Neuronal stem cell (in vitro differentiated cells): ENCODE data around the gene NLGN4X.

ENCODE experiments used
- DNase-seq: peaks from one replicate; pipeline ENCODE4 v3.0.0-alpha.2; 2013; ENCODE audit warnings: low spot score
- H2AFZ ChIP-seq: one replicate; pipeline ENCODE4 v1.6.1; 2013; ENCODE audit warnings: mild to moderate bottlenecking, low read length, inconsistent platforms
- H2AK5ac ChIP-seq: 2 replicates; pipeline ENCODE4 v1.6.1; 2013; ENCODE audit warnings: low read depth, mild to moderate bottlenecking, inconsistent platforms, low read length, moderate library complexity, mixed read lengths
- H2BK120ac ChIP-seq: 2 replicates; pipeline ENCODE4 v1.6.1; 2013; ENCODE audit warnings: low read depth, mild to moderate bottlenecking, inconsistent platforms, low read length, moderate library complexity, mixed read lengths
- H2BK12ac ChIP-seq: one replicate; pipeline ENCODE4 v1.6.1; 2013; ENCODE audit warnings: low read length, inconsistent platforms
- H2BK15ac ChIP-seq: 2 replicates; pipeline ENCODE4 v1.6.1; 2013; ENCODE audit warnings: mild to moderate bottlenecking, low read length, inconsistent platforms, mixed read lengths
- H2BK5ac ChIP-seq: one replicate; pipeline ENCODE4 v1.6.1; 2013; ENCODE audit warnings: inconsistent platforms, mild to moderate bottlenecking, low read length, moderate library complexity
- H3K14ac ChIP-seq: one replicate; pipeline ENCODE4 v1.6.1; 2013; ENCODE audit warnings: low read length, inconsistent platforms
- H3K18ac ChIP-seq: 2 replicates; pipeline ENCODE4 v1.6.1; 2013; ENCODE audit warnings: low read length, inconsistent platforms
- H3K23ac ChIP-seq: 2 replicates; pipeline ENCODE4 v1.6.1; 2013; ENCODE audit warnings: low read depth, mild to moderate bottlenecking, mixed read lengths, low read length, inconsistent platforms; ENCODE audit not compliant: poor library complexity
- H3K27ac ChIP-seq: replicated peaks from 3 replicates; pipeline ENCODE4 v1.5.1; 2013; ENCODE audit warnings: low read length, inconsistent platforms
- H3K27me3 ChIP-seq, 3 experiments: 2 replicates each; pipeline ENCODE4 v1.6.1; 2013; ENCODE audit warnings: low read length in 3 of 3, mild to moderate bottlenecking in 2 of 3, inconsistent platforms in 1 of 3, low read depth in 1 of 3, mixed read lengths in 1 of 3, moderate library complexity in 1 of 3; ENCODE audit not compliant: control insufficient read depth in 3 of 3, insufficient read depth in 3 of 3
- H3K36me3 ChIP-seq, 2 donors: replicated peaks in 1 of 2; 2 replicates each; pipeline ENCODE4 v1.6.1; 2013; ENCODE audit warnings: low read length in 2 of 2; ENCODE audit not compliant: control insufficient read depth in 2 of 2, insufficient read depth in 2 of 2
- H3K4ac ChIP-seq: 2 replicates; pipeline ENCODE4 v1.6.1; 2013; ENCODE audit warnings: inconsistent platforms, mild to moderate bottlenecking, low read length, moderate library complexity
- H3K4me1 ChIP-seq, 2 donors: 1 replicate in 1 of 2; 2 replicates in 1 of 2; pipeline ENCODE4 v1.6.1; 2013; ENCODE audit warnings: low read length in 2 of 2, low read depth in 1 of 2; ENCODE audit not compliant: control insufficient read depth in 2 of 2, insufficient read depth in 1 of 2
- H3K4me2 ChIP-seq: one replicate; pipeline ENCODE4 v1.6.1; 2013; ENCODE audit warnings: mild to moderate bottlenecking, low read length, inconsistent platforms; ENCODE audit not compliant: insufficient read depth, poor library complexity, severe bottlenecking
- H3K4me3 ChIP-seq, 2 donors: 2 replicates each; pipeline ENCODE4 v1.5.1; 2013; ENCODE audit warnings: low read length in 2 of 2, mild to moderate bottlenecking in 2 of 2, inconsistent platforms in 1 of 2, moderate library complexity in 1 of 2
- H3K79me1 ChIP-seq: one replicate; pipeline ENCODE4 v1.6.1; 2013; ENCODE audit warnings: low read depth, mild to moderate bottlenecking, inconsistent platforms, low read length, moderate library complexity
- H3K9ac ChIP-seq: one replicate; pipeline ENCODE4 v1.6.1; 2013; ENCODE audit warnings: mild to moderate bottlenecking, low read depth, low read length, inconsistent platforms; ENCODE audit not compliant: poor library complexity
- H3K9me3 ChIP-seq, 2 donors: replicated peaks in 1 of 2; 2 replicates each; pipeline versions ENCODE3 to v1.6.1; 2013; ENCODE audit warnings: low read length in 2 of 2, mild to moderate bottlenecking in 2 of 2, inconsistent platforms in 1 of 2, low read depth in 1 of 2, mixed read lengths in 1 of 2, moderate library complexity in 1 of 2; ENCODE audit not compliant: control insufficient read depth in 2 of 2, insufficient read depth in 1 of 2
- H4K8ac ChIP-seq: one replicate; pipeline ENCODE4 v1.6.1; 2013; ENCODE audit warnings: low read depth, mild to moderate bottlenecking, inconsistent platforms, low read length, moderate library complexity
- H4K91ac ChIP-seq: one replicate; pipeline ENCODE4 v1.6.1; 2013; ENCODE audit warnings: low read length, low read depth, mild to moderate bottlenecking, inconsistent platforms; ENCODE audit not compliant: poor library complexity
- WGBS, 2 donors: extraction: QIAGEN DNeasy Blood & Tissue Kit; methylation state at CpG; one replicate each; pipeline ENCODE4 v1.1.7; 2013; ENCODE audit warnings: missing lambda C conversion rate in 2 of 2, mixed read lengths in 1 of 2; ENCODE audit not compliant: insufficient read length in 2 of 2, insufficient replicate concordance in 1 of 2; ENCODE audit errors: extremely low coverage in 2 of 2; 5-methylcytosine and 5-hydroxymethylcytosine counted together

Gene NLGN4X

DNA sequence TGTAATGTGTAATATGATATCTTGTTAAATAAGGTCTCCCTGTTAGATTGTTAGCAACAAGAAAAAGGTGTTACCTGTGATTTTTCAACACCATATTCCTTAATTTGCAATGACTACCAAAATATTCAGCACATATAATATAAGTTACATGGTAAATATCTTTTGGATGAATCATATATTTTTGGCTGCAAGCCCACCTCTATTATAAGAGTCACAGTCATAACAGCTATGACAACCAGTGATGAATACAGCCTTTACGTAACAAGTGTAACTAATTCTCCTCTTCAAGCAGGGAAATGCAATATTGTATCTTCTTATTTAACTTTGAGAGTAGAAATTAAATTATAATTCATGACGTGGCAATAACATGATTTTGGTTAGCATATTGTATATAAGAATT is 187.0 kb downstream of the NLGN4X start:
- H3K4me3 ChIP-seq = no peak overlapping the region
- WGBS, 2 donors = no CpG with 5 or more reads among the region's 2 CpGs

DNA sequence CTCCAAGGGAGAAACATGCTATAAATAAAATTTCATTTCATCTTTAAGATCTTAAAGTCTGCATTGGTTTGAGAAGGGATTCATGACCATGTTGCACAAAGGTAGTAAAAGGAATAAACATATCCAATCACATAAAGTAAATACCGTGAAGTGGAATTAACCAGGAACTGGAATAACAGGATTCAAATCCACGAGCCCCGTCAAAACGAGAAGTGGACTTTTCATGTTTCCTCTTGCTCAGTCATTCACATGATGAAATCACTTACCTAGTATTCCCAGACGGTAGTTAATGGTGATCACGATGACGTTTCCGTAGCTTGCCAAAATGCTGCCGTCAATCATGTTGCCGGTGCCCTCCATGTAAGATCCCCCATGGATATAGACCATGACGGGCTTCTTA is 199.7 kb downstream of the NLGN4X start:
- no peak overlapping the region for H3K4me2 ChIP-seq
- no peak overlapping the region for H3K4ac ChIP-seq
- no peaks in the 10 kb centered on the region for H3K27me3 ChIP-seq
- no peak overlapping the region for H2BK15ac ChIP-seq
- H4K91ac ChIP-seq = no peak overlapping the region
- H2BK12ac ChIP-seq = no peak overlapping the region
- peaks cover 0 to 2% of the 10 kb centered on the region in 2 donors for H3K9me3 ChIP-seq
- H2BK5ac ChIP-seq = no peak overlapping the region
- H4K8ac ChIP-seq = no peak overlapping the region
- no peak overlapping the region for H3K14ac ChIP-seq
- no peak overlapping the region for H3K23ac ChIP-seq
- peaks cover 0 to 11% of the 10 kb centered on the region in 2 donors for H3K4me1 ChIP-seq
- no peaks in the 10 kb centered on the region for H3K79me1 ChIP-seq
- H2AFZ ChIP-seq = no peak overlapping the region
- no peak overlapping the region for H2BK120ac ChIP-seq
- H3K9ac ChIP-seq = no peak overlapping the region
- DNase-seq = no peak
- peaks cover 0 to 4% of the 10 kb centered on the region in 2 donors for H3K36me3 ChIP-seq
- H2AK5ac ChIP-seq = no peak overlapping the region
- WGBS, 2 donors = no CpG with 5 or more reads among the region's 11 CpGs
- no peak overlapping the region for H3K18ac ChIP-seq
- no peak overlapping the region for H3K4me3 ChIP-seq
- H3K27ac ChIP-seq = no peak overlapping the region

More for the DNA sequence above, 187.0 kb downstream of the NLGN4X start:
- no peak overlapping the region for H2BK12ac ChIP-seq
- H3K9ac ChIP-seq = no peak overlapping the region
- H3K4me1 ChIP-seq = no peaks in the 10 kb centered on the region
- H3K4me2 ChIP-seq = no peak overlapping the region
- no peak overlapping the region for H3K23ac ChIP-seq
- H3K4ac ChIP-seq = no peak overlapping the region
- H3K9me3 ChIP-seq = no peaks in the 10 kb centered on the region
- H3K36me3 ChIP-seq = no peaks in the 10 kb centered on the region
- no peak for DNase-seq
- no peak overlapping the region for H4K8ac ChIP-seq
- H2BK15ac ChIP-seq = no peak overlapping the region
- H4K91ac ChIP-seq = no peak overlapping the region
- H2BK120ac ChIP-seq = no peak overlapping the region
- no peak overlapping the region for H3K18ac ChIP-seq
- H2BK5ac ChIP-seq = no peak overlapping the region
- H2AFZ ChIP-seq = no peak overlapping the region
- H3K14ac ChIP-seq = no peak overlapping the region
- H3K27ac ChIP-seq = no peak overlapping the region
- no peaks in the 10 kb centered on the region for H3K79me1 ChIP-seq
- H3K27me3 ChIP-seq = no peaks in the 10 kb centered on the region
- H2AK5ac ChIP-seq = no peak overlapping the region

DNA sequence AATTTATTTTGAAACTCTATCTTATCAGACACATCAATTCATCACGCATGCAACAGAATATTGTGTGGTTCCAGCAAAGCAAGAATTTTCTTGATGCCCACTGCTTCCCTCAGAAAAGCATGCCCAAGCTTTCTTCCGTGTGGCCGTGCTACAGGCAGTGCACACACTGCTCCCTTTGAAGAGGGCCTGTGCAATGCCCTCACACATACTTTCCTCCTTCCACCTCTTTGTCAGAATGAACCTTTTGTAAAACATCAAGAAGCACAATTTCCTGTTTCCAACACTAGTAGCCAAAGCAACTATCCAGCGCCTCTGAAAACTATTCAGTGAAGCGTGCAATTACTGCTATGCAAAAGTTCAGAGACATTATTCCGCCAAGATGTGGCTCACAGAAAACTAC is 201.7 kb downstream of the NLGN4X start:
- H2AFZ ChIP-seq = peak overlapping the region; percentile 8
- H2BK120ac ChIP-seq = no peak overlapping the region
- no peaks in the 10 kb centered on the region for H3K79me1 ChIP-seq
- no peak overlapping the region for H2AK5ac ChIP-seq
- H2BK12ac ChIP-seq = no peak overlapping the region
- no peak overlapping the region for H2BK5ac ChIP-seq
- H4K8ac ChIP-seq = no peak overlapping the region
- WGBS, 2 donors = no CpG with 5 or more reads among the region's 6 CpGs
- H2BK15ac ChIP-seq = no peak overlapping the region
- H4K91ac ChIP-seq = no peak overlapping the region
- peaks cover 0 to 4% of the 10 kb centered on the region in 2 donors for H3K36me3 ChIP-seq
- H3K4me3 ChIP-seq = peak overlapping the region in 1 of 2 donors; percentile 18
- no peak overlapping the region for H3K23ac ChIP-seq
- H3K18ac ChIP-seq = no peak overlapping the region
- H3K9ac ChIP-seq = no peak overlapping the region
- H3K4ac ChIP-seq = no peak overlapping the region
- H3K27ac ChIP-seq = peak overlapping the region; percentile 56
- no peaks in the 10 kb centered on the region for H3K27me3 ChIP-seq
- H3K4me1 ChIP-seq = peaks cover 0 to 11% of the 10 kb centered on the region in 2 donors
- peak; percentile 17 for DNase-seq
- no peak overlapping the region for H3K4me2 ChIP-seq
- H3K14ac ChIP-seq = no peak overlapping the region
- H3K9me3 ChIP-seq = peaks cover 0 to 2% of the 10 kb centered on the region in 2 donors

DNA sequence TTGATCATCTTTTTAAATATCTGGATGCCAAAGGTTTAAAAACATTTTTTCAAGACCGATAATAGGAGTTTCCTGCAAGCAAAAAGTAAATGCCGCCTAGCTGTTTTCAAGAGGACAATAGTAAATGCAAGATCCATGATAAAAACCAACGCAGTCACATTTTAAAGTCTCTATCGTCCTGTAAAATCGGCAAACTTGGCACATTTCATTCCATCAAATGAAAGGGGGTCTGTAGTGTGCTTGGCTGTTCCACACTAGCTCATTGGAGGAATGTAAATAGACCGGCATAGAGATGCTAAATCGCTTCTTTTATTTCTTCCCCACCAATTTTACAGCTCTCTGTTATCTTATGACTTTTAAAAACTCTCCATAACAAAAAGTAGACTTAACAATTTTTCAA is 202.2 kb downstream of the NLGN4X start:
- Histone ChIP-seq H2AFZ (peak overlapping the region; percentile 8), H3K23ac (no peak overlapping the region), H2BK120ac (no peak overlapping the region), H3K4me2 (no peak overlapping the region), H4K91ac (no peak overlapping the region), H3K9me3 (peaks cover 0 to 2% of the 10 kb centered on the region in 2 donors), H2BK5ac (no peak overlapping the region), H2BK12ac (no peak overlapping the region), H3K27ac (no peak overlapping the region), H2BK15ac (no peak overlapping the region), H3K18ac (no peak overlapping the region), H2AK5ac (no peak overlapping the region), H3K4me3 (peak overlapping the region in 1 of 2 donors; percentile 18), H3K36me3 (peaks cover 0 to 4% of the 10 kb centered on the region in 2 donors), H3K4me1 (peaks cover 0 to 10% of the 10 kb centered on the region in 2 donors), H3K27me3 (no peaks in the 10 kb centered on the region), H4K8ac (no peak overlapping the region), H3K79me1 (no peaks in the 10 kb centered on the region), H3K4ac (no peak overlapping the region), H3K9ac (no peak overlapping the region), H3K14ac (no peak overlapping the region)
- no peak for DNase-seq
- WGBS, 2 donors = no CpG with 5 or more reads among the region's 7 CpGs
